ENCODE results near the gene ZBTB42.

The ZBTB42 gene

DNA sequence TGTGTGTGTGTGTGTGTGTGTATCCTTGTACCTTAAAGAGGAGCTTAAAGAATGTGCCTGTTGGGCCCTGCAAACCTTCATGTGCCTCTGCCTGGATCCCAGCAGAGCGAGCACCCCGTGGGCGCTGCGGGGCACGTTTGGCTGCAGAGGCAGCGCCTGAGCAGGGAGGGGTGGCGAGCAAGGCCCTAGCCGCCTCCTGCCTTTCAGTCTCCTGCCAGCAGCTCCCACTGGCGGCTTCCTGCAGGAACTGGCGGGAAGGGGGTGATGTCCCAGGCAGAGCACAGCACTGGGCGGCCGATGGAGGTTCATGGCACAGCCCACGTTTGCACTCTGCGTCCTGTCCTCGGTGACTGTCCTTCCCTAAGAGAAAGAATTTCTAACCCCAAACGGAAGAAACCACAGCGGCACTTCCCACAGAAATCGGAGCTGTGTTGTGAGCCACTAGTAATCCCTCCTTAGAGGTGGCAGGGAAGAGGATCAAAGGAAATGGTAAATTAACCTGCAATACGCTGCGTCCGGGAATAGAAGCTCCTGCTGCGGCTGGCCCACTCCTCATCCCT, 19.8 kb downstream of the ZBTB42 start:
- TF ChIP-seq, protein P1, sequence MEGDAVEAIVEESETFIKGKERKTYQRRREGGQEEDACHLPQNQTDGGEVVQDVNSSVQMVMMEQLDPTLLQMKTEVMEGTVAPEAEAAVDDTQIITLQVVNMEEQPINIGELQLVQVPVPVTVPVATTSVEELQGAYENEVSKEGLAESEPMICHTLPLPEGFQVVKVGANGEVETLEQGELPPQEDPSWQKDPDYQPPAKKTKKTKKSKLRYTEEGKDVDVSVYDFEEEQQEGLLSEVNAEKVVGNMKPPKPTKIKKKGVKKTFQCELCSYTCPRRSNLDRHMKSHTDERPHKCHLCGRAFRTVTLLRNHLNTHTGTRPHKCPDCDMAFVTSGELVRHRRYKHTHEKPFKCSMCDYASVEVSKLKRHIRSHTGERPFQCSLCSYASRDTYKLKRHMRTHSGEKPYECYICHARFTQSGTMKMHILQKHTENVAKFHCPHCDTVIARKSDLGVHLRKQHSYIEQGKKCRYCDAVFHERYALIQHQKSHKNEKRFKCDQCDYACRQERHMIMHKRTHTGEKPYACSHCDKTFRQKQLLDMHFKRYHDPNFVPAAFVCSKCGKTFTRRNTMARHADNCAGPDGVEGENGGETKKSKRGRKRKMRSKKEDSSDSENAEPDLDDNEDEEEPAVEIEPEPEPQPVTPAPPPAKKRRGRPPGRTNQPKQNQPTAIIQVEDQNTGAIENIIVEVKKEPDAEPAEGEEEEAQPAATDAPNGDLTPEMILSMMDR (IDR thresholded peaks at IDR 0.05), result peak; percentile 41 to 43
- no peak overlapping the region for H3K27ac ChIP-seq
- DNase-seq, result peak; percentile 25 to 75
- intact Hi-C loops (cut with DNase I; ENCODE audit: low total_unique reads), result loop anchor here (10.0 kb wide), 1 partner anchor 166 kb away; no protein-coding TSS in a partner anchor
- peaks cover 0 to 23% (median 10%) of the 10 kb centered on the region in 4 donors for H3K4me1 ChIP-seq
- H3K4me3 ChIP-seq, result no peak overlapping the region
- H3K27me3 ChIP-seq, result no peaks in the 10 kb centered on the region
- no peaks in the 10 kb centered on the region for H3K36me3 ChIP-seq
- no peaks in the 10 kb centered on the region for H3K9me3 ChIP-seq

DNA sequence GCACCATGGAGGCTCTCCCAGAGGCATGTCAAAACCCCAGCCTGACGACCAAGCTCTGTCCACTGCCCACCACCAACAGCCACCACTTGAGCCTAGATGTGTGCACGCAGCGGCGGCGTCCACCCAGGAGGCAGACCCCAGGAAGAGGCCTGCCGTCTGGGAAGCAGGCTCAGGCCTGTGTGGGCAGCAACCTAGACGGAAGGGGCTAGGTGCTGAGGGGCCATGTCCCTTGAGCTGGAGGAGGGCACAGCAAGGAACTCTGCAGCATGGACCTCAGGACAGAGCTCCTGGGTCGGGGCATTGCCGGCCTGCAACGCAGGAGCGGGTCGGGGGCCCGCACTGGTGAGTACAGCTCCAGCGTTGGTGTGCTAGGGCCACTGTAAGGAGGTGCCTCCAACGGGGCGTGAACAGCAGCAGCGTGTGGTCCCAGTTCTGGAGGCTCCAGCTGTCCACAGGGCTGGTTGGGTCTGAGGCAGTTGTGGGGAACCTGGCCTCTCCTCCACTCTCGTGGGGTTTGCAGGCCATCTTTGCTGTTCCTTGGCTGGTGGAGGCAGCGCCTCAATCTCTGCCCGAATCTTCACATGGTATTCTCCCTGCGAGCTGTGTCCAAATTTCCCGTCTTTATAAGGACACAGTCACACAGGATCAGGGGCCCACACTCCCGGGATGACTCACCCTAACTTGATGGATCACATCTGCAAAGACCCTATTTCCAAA, 20.5 kb downstream of the ZBTB42 start:
- Histone ChIP-seq H3K4me1 (peaks cover 0 to 27% (median 16%) of the 10 kb centered on the region in 4 donors), H3K27me3 (no peaks in the 10 kb centered on the region), H3K9me3 (no peaks in the 10 kb centered on the region), H3K36me3 (no peaks in the 10 kb centered on the region), H3K27ac (no peak overlapping the region), H3K4me3 (no peak overlapping the region)
- DNase-seq, result peak; percentile 3 to 63
- intact Hi-C loops (cut with DNase I; ENCODE audit: low total_unique reads), result loop anchor here (10.0 kb wide), 1 partner anchor 167 kb away; no protein-coding TSS in a partner anchor
- TF ChIP-seq, protein P1 (IDR thresholded peaks at IDR 0.05), result no peak

DNA sequence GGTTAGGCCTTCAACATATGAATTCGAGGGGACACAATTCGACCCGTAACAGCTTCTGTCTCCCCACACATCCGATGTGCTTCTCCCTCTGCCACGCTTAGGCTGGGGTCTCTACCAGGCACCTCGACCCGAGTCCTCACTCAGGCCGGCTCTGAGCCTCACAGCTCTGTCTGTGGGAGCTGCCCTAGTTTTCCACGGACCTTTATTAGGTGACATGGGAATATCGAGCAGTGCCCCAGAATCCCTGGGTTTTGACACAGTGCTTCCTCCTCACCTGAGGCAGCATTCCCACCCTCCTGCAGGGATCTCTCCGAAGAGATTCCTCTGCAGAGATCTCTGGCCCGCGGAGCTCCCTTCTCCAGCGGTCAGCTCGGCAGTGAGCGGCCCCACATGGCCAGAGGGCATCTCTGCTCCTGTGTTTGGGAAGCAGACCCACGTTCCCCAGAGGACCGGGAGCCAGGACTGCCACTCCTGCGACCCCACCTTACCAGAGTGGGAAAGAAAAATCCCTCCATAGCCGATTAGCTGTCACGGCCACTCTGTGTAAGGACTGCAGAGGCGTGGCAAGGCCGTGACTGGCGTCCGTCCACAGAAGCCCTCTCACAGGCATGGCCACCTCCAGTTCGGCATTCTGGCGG, 21.2 kb downstream of the ZBTB42 start:
- intact Hi-C loops (cut with DNase I; ENCODE audit: low total_unique reads), result loop anchor here (2.0 to 10.0 kb wide), 2 partner anchors 53 to 167 kb away; no protein-coding TSS in a partner anchor
- TF ChIP-seq, protein P1 (IDR thresholded peaks at IDR 0.05), result no peak
- no peak overlapping the region for H3K4me3 ChIP-seq
- H3K27ac ChIP-seq, result no peak overlapping the region
- H3K9me3 ChIP-seq, result no peaks in the 10 kb centered on the region
- H3K4me1 ChIP-seq, result peaks cover 0 to 23% (median 15%) of the 10 kb centered on the region in 4 donors
- H3K27me3 ChIP-seq, result no peaks in the 10 kb centered on the region
- peak in 1 of 2 donors; percentile 53 for DNase-seq
- H3K36me3 ChIP-seq, result no peaks in the 10 kb centered on the region

DNA sequence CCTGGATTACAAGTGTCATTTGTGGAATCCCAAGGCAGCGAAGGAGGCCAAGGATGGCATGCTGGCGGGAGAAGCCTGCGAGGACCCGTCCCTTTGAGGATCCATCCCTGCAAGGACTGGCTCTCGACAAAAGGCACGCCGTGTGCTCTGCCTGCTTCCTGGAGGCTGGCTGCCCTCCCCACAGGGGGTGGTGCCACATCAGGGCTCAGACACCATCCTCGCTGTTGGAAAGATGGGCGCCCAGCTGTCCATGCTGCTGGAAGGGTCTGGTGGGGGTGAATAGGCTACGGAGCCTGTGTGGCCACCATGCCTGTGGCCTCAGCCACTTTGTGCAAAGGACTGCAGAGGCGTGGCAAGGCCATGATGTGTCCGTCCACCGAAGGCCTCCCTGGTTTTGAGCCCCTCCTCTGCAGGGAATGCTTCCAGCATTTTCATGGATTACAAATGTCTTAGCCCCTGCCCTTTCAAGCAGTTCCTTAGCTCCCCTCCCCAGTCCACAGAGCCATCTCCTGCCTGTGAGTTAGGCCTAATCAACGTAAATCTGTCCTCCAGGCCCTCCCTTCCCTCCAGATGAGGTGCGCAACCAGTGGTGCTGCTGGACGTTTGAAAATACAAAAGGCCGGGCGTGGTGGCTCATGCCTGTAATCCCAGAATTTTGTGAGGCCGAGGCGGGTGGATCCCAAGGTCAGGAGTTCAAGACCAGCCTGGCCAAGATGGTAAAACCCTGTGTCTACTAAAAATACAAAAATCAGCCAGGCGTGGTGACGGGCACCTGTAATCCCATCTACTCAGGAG, 22.1 kb downstream of the ZBTB42 start:
- H3K27ac ChIP-seq, result no peak overlapping the region
- intact Hi-C loops (cut with DNase I; ENCODE audit: low total_unique reads), result loop anchor here (2.0 to 10.0 kb wide), 2 partner anchors 54 to 168 kb away; no protein-coding TSS in a partner anchor
- H3K27me3 ChIP-seq, result no peaks in the 10 kb centered on the region
- H3K36me3 ChIP-seq, result no peaks in the 10 kb centered on the region
- H3K9me3 ChIP-seq, result no peaks in the 10 kb centered on the region
- peaks cover 0 to 30% (median 20%) of the 10 kb centered on the region in 4 donors for H3K4me1 ChIP-seq
- no peak overlapping the region for H3K4me3 ChIP-seq
- DNase-seq, result peak in 1 of 2 donors; percentile 50
- TF ChIP-seq, protein P1 (IDR thresholded peaks at IDR 0.05), result no peak

DNA sequence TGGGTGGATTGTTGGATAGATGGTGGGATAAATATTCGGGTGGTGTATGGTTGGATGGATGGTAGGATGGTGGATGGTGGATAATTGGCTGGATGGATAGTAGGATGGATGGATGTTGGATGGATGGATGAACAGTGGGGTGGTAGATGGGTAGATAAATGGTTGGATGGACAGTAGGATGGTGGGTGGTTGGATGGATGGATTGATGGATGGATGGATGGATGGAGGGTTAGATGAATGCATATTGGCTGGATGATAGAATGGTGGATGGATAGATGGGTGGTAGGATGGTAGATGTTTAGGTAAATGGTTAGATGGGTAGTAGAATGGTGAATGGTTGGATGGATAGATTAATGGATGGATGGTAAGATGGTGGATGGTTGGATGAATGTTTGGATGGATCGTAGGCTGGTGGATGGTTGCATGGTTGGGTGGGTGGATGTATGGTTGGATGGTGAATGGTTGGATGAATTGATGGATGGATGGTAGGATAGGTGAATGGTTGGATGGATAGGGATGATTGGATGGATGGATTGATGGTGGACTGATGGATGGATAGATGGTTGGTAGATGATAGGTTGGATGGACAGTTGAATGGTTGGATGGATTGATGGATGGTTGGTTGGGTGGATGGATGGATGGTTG, 23.6 kb downstream of the ZBTB42 start:
- no peak overlapping the region for H3K4me3 ChIP-seq
- intact Hi-C loops (cut with DNase I; ENCODE audit: low total_unique reads), result loop anchor here (10.0 kb wide), 1 partner anchor 170 kb away; no protein-coding TSS in a partner anchor
- H3K27me3 ChIP-seq, result no peaks in the 10 kb centered on the region
- no peak for DNase-seq
- H3K36me3 ChIP-seq, result no peaks in the 10 kb centered on the region
- TF ChIP-seq, protein P1 (IDR thresholded peaks at IDR 0.05), result no peak
- no peak overlapping the region for H3K27ac ChIP-seq
- peaks cover 0 to 30% (median 21%) of the 10 kb centered on the region in 4 donors for H3K4me1 ChIP-seq
- H3K9me3 ChIP-seq, result no peaks in the 10 kb centered on the region
